GM11168 (cell line): Measurements from ENCODE around the gene SARDH.

Experiments used
- in situ Hi-C: fragments of 300-500 bp; cut with MboI; formaldehyde crosslinking; loops from one replicate; pipeline ENCODE4 v1.12.0; 2022; ENCODE audit warnings: low sequenced_read_pairs; ENCODE audit not compliant: unreplicated experiment

Gene SARDH

GRCh38 chr9:133691191-133691590 is 47.0 kb downstream of the SARDH start:
- in situ Hi-C loops: no loop called here

DNA sequence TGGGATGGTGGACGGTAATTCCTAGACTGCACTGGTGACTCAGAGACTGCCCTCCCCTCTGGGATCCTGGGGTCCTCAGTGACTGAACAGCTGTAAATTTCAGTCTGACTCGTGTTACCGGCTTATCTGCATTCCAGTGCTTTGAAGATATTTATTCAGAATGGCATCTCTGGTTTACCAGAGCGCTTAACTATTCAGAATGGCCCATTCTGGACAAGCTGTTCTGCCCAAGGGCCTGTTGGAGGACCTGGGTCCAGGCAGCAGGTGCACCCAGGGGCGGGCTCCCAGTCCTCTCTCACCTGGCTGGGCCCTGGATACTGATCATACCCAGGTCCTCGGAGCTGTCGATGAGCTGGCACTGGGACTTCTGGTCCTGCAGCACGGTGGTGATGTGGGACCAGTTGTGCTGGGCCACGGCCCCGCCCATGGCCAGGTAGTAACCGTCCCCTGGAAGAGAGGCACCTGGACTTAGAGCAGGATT is 48.0 kb downstream of the SARDH start:
- in situ Hi-C loops: no loop called here

GRCh38 chr9:133689151-133689763 is 48.9 kb downstream of the SARDH start:
- in situ Hi-C loops: no loop called here

DNA sequence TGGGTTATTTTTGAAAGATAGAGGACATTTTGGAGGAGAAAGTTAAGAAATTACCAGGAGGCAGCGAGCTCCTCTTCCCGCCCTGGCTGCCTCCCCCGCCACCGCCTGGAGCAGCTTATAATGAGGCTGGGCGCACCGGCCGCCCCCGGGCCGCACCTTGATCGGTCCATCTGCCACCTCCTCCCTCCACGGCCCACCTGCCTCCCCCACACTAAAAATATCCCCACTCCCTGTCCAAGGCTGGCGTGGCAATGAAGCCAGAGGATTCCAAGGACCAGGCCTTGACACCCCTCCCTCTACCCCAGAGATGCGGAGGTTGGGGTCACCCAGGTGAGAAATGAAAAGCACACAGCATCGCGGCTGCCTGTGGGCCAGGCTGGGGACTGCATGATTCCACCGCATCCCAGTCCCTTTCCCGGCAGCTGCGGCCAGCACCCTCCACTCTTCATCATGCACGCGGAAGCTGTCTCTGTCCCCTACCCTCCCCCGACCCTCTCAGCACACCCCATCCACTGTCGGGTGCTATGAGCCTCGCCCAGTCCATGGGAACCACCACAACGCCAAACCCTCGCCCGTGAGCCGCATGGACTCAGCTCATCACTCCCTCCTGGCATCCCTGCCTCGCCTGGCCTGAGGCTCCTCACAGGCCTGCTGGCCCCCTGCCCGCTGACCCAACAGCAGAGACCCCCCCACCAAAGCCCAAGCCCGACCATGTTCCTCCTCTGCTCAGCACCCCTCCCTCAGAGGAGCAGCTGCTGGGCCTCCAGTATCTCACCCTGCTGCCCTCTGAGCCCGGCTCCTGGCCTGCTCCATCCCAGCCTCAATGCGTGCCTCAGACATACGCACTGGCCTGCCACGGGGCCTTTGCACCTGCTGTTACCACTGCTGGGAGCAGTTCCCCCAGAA is 50.0 kb downstream of the SARDH start:
- in situ Hi-C loops: no loop called here

DNA sequence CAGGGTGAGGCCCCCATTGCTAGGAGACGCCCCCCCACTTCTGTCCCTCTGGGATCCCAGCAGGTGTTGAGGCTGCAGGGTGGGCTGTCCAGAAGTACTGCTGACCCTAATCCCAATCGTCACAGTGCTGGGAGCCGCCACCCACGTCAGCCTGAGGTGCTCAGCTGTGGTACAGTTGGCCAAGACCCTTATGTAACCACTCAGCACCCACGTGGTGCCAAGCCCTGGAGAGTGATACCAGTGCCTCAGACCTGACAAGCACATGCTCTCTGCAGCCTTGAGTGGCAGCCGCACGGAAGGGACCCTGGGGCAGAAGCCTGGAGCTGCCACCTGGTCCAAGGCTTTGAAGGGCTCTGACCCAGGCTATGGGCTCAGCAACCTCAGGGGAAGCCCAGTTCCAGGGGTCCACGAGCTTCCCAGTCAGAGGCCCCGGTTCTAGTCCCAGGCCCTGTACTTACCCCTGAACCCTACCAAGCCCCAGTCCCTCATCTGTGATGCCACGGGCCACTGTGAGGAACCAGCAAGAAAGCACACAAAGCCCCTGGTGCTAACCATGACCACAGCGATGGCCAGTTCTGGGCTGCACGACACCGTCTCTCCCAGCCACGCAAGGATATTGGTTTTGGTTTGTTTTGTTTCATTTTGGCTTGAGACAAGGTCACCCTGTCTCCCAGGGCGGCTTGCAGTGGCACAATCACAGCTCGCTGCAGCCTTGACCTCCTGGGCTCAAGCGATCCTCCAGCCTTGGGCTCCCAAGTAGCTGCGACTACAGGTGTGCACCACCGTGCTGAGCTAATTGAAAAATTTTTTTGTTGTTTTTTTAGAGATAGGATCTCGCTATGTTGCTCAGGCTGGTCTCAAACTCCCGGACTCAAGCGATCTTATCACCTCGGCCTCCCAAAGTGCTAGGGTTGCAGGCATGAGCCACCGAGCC is 51.2 kb downstream of the SARDH start:
- in situ Hi-C loops: no loop called here

DNA sequence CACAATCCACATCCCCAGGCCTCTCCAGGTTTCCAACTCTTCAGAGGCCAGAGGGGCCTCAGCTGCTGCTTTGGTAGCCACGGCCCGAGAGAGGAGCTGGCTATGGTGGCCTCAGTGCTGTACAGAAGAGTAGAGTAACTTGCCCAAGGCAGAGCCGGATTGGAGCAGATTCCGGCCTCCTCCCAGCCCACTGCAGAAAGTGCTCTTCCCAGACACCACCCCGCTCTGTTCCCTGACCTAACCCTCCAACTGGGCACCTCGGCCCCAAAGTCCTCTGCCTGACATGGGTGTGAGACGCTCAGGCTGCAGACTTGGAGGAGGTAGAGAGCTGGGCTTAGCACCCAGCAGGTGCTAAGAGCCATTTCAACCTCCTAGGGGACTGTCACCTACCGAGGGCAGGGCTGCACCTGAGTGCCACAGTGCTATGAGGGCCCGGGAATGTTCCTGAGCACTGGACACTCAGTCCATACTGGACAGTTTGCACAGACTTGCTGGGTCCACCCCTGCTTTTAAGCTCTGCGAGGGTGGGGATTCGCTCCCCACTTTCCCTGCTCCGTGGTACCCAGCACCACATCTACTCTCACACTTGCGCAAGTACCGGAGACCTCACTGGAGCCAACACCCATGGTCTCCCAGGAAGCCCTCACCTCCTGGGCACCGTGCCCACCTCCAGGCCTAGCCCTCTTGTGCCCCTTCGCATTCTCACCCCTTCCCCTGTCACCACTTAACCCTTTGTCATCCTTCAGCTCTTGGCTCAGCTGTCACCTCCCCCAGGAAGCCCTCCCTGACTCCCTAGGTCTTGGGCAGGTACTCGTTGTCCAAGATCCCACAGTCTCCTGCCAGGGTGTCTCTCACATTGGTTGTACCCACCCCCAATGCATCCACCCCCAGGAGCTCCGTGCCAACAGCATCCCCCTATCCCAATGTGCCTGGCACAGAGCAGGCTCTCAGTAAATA is 52.2 kb downstream of the SARDH start:
- in situ Hi-C loops: no loop called here

DNA sequence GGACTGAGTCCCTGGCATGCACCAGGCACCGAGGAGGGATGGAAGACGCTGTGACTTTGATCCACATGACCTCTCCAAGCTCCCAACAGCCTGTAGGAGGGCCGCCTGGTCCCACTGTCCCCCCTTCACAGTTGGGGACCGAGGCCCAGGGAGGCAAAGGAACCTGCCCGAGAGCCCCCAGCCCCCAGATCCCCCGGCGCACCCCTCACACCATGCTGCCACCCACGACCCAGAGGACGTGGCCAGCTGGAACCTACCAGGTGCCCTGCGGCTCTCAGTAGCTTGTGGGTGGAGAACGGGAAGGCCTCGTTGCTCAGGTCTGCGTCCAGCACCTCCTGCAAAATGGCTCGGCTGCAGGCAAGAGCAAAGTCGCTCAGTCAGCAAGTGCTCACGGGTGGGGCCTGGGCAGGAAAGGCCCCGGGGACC is 53.2 kb downstream of the SARDH start:
- in situ Hi-C loops: no loop called here

DNA sequence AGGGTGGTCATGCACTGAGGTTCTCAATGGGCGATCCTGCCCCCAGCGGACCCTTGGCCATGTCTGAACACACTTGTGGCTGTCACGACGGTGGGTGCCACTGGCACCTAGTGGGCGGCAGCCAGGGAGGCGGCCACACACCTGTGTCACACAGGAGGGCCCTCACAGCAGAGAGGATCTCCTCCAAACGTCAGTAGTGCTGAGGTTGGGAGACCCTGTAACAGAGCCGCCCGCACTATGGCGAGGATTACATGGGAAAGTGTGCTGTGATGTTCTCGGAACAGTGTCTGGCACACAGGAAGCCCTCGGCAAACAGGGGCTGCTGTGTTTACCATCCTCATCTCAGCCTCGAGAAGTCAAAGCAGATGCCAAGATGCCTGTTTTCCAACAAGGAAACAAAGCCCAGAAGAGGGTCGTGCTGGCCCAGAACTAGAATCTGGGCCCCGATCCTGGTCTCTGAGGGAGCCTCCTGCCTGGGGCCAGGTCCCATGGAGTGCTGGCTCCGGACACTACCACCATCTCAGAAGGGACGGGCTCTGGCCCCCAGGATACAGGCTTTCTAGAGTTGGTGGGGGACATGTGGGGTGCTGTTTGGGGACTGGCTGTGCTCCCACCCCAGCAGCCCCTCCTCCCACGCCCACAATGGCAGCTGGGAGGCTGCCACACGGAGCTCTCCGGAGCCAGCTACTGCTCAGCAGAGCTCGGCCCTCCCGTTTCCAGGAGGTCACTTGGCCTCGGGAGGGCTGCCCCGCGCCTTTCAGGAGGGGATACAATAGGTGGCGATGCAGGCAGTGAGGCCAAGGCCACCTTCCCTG is 53.8 kb downstream of the SARDH start:
- in situ Hi-C loops: no loop called here

- in situ Hi-C loops: no loop called here
Measured at GRCh38 chr9:133683586-133684120, 54.5 kb downstream of the SARDH start.

DNA sequence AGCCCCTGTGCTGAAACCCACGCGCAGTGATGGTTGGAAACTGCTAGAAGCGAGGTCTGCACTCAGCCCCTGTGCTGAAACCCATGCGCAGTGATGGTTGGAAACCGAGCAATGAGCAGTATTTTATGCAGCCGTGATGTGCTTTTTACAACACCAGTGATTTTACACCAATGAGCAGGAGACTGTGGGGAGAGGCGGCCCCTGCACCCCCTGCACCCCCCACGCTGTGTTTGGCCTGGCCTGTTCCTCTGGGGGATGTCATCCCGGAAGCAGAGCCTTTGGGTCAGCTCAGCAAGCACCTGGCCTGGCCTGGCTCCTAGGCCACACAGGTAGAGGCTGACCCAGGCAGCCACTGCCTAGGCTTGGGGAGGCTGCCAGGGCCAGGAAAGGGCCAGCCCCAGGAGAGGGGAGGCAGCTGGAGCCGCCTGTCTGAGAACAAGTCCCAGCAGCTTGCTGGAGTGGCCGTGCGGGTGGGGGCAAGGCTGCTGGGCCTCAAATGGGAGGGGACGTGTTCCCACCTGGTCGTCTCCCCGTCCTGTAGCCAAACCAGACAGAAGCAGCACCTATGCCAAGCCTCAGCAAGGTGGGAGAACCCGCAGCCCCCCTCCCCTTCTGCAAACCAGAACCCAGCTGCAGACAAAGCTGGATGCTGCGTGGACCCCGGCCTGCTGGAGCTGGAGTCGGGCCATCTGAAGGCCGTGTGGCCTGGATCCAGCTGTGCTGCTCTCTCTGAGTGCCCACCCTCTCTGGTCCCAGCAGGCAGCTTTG is 55.1 kb downstream of the SARDH start:
- in situ Hi-C loops: no loop called here

DNA sequence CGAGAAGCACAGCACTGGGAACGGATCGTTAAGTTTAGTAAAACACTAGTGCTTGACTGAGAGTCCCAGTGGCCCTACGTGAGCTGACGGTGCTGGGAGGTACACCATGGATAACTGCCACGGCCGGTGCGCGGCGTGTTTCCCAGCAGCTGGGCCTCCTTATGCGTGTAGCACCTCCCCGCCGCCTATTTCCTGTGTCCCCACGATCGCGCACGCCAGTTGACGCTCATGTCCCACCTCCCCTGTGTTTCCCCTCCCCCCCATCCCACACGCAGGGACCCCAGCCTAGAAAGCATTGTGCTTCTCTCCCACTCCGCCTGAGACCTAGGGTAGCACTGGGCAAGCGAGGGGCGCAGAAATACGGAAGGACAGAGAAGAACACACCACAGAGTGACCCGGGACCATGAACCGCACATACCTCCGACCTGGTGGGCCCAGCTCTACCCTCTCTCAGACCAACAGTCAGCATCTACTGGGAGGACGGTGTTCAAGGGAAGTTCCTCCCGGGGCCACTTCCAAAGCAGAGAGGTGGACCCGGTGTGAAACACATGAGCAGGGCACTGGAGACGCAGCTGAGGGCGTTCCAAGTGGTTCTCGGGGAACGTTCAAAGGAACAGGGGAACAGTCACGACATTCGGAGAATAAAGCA is 56.4 kb downstream of the SARDH start:
- in situ Hi-C loops: no loop called here

GRCh38 chr9:133680976-133681657 is 57.0 kb downstream of the SARDH start:
- in situ Hi-C loops: no loop called here

DNA sequence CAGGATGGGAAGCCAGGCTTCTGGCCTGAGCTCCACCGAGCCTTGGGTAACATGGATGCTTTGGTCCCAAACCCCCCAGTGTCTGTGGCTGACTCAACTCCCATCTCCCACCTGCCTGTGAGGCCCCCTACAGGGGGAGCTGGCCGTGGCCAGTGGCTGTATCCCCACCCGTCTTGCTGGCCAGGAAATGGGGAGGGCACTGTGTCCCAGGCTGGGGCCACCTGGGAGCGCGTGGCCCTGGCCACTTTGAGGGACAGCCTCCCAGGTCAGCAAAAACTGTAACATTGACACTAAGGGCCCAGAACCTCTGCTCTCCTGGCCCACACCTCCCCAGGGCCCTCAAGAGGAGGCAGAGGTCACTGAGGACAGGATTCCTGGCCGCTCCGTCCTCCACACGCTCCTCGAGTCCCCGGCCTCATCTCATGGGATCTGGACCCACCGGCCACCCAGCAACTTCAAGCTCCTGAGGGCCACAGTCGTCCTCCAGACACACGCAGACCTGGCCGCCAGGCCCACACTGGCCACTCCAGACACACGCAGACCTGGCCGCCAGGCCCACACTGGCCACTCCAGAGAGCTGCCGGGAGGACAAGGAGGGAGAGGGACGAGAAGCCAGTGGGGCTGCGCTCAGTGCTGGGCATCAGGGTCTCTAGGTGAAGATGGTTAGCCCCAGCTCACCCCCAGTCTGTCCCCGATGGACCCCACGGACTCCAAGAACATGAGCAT is 57.7 kb downstream of the SARDH start:
- in situ Hi-C loops: no loop called here

DNA sequence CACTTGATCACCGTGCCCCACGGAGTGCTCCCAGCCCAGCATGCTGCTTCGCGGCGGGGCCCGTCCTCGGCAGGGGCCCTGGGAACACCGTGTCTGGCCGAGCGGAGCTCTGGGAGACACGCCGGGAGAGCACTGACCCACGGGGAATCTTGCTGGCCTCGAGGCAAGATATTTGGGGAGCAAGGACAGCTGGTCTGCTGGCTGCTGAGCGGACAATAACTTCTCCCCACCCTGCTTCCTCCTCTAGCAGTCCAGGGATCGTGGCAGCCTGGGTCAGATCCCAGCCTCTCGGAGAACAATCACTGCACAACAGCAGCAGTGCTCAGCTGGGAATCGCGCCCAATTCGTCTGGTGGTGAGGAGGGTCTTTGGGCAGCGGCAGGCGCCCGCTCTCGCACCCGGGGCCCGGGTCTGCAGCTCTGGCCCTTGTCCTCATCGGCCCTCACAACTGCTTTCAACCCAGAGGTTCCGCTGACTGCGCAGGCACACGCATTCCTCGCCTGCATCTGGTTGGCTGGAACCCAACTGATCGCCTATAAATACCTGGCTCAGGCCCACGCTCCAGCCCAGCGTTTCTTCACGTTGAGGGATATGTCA is 58.6 kb downstream of the SARDH start:
- in situ Hi-C loops: no loop called here

DNA sequence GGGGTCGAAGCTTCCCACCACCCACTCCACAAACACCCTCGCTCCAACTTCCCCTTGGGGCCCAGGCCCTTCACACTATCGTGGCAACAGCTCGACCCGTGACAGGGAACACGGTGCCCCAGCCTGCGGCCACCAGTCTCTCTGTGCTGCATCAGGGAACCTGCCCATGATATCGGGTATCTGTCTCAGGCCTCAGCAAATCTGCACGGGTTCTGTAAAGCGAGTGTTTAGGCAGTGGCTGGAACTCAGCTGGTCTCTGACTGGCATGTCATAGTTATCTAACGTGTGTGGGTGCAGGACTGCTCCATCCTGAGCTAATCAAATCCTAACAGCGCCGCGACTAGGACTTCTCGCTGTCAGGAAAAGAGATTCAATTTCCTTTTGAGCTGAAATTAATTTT is 59.1 kb downstream of the SARDH start:
- in situ Hi-C loops: no loop called here
